Measurements from ENCODE around the gene PTPRN. TPM values are rescaled to one million over a fixed set of nuclear protein-coding genes. Genes with fewer than 3 reads are reported as not detected.

The PTPRN gene
- total RNA-seq, 1 experiment from 2014 or later: not detected

DNA sequence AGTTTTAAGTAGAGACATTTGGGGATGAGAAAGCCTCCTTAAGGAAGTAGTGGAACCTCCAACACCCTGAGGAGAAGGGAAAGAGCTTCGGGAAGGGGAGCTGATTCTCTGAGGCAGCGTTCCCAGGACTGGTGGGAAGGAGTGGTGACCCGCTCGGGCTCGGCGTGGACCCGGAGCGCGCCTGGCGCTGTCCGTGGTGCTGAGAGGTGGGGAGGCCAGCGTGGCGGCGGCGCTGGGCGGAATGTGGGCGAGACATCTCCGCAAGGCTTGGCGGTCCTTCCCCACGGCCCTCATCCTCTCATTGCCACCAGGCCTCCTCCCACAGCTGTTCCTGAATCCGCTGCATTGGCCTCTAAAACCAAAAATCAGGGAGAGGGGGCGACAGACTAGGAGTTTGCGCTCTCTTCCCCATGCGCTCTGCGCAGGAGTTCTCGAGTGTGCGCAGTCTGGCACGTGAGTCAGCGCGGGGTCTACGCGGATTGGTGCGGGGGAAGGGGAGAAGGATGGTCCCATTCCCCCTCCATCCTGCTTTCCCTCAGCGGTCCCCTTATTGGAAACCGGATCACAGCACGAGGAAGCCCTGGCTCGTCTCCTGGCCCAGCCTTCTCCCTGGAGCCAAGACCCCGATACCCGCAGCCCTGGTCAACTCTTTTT, 22.5 kb upstream of the PTPRN start:
- Mint-ChIP-seq H3K27me3 (ENCODE audit: unreplicated experiment) (peaks cover 97% of the 10 kb centered on the region), H3K4me3 (ENCODE audit: low read depth, unreplicated experiment) (no peak overlapping the region), H3K9me3 (ENCODE audit: low read depth, unreplicated experiment) (no peaks in the 10 kb centered on the region), H3K4me1 (ENCODE audit: low read depth, unreplicated experiment) (no peaks in the 10 kb centered on the region), H3K27ac (ENCODE audit: unreplicated experiment) (no peak overlapping the region), H3K36me3 (ENCODE audit: insufficient read depth, unreplicated experiment) (no peaks in the 10 kb centered on the region)
- no TSS peak for BruUV-seq (replicated peaks)
- intact Hi-C loops (cut with micrococcal nuclease; ENCODE audit: unreplicated experiment): no loop called here
- TF ChIP-seq CTCF (IDR thresholded peaks at IDR 0.05; ENCODE audit: unreplicated experiment): no peak
- DNase-seq: no peak
- CTCF ChIA-PET: interaction anchor here (0.5 kb wide), 1 partner anchor 325 kb away, joined by 3 read pairs; no protein-coding TSS in a partner anchor

DNA sequence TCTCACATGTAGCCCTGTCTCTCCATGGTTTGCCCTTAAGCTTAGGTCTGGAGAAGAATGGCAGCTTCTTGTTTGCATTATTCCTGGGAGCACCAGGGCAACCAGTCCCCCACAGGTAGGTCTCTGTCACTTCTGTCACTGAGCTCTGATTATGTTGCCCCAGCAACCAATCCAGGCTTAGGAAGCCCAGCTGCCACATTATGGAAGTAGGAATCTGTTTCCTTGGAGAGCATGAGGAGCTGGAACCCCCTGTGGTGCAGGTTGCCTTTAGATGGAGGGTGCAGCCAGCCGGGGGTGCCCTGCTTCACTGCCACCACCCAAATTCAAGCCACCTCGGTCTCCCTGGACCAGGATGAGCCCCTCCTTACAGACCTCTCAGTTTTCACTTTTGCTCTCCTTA, 18.5 kb upstream of the PTPRN start:
- Mint-ChIP-seq H3K27me3 (ENCODE audit: unreplicated experiment) (peaks cover 94% of the 10 kb centered on the region), H3K4me1 (ENCODE audit: low read depth, unreplicated experiment) (no peaks in the 10 kb centered on the region), H3K4me3 (ENCODE audit: low read depth, unreplicated experiment) (no peak overlapping the region), H3K36me3 (ENCODE audit: insufficient read depth, unreplicated experiment) (no peaks in the 10 kb centered on the region), H3K27ac (ENCODE audit: unreplicated experiment) (no peak overlapping the region), H3K9me3 (ENCODE audit: low read depth, unreplicated experiment) (no peaks in the 10 kb centered on the region)
- no TSS peak for BruUV-seq (replicated peaks)
- intact Hi-C loops (cut with micrococcal nuclease; ENCODE audit: unreplicated experiment): no loop called here
- TF ChIP-seq CTCF (IDR thresholded peaks at IDR 0.05; ENCODE audit: unreplicated experiment): no peak
- CTCF ChIA-PET: no interaction called here
- DNase-seq: no peak

DNA sequence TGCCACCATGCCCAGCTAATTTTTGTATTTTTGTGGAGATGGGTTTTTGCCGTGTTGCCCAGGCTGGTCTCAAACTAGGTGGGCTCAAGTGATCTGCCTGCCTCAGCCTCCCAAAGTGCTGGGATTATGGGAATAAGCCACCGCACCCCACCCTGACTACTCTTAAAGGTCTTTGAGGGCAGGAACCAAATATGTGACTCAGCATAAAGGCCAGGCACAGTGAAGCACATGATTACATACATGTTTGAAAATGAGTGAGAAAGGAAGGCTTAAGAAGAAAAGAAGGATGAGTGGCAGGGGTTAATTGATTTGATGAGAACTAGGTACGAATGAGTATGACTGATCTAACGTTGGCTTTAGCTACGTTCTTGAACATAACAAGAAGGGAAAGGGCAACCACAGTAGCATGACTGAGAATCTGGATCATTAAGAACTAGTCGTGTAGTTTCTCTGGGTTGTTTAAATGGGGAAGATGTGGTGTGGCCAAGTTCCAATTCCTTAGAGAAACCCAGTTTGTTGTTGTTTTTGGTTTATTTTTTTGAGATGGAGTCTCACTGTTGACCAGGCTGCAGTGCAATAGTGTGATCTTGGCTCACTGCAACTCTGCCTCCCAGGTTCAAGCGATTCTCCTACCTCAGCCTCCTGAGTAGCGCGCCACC, 16.6 kb upstream of the PTPRN start:
- Mint-ChIP-seq H3K4me3 (ENCODE audit: low read depth, unreplicated experiment) (no peak overlapping the region), H3K27me3 (ENCODE audit: unreplicated experiment) (peaks cover 91% of the 10 kb centered on the region), H3K36me3 (ENCODE audit: insufficient read depth, unreplicated experiment) (no peaks in the 10 kb centered on the region), H3K27ac (ENCODE audit: unreplicated experiment) (no peak overlapping the region), H3K9me3 (ENCODE audit: low read depth, unreplicated experiment) (no peaks in the 10 kb centered on the region), H3K4me1 (ENCODE audit: low read depth, unreplicated experiment) (no peaks in the 10 kb centered on the region)
- CTCF ChIA-PET: no interaction called here
- no TSS peak for BruUV-seq (replicated peaks)
- TF ChIP-seq CTCF (IDR thresholded peaks at IDR 0.05; ENCODE audit: unreplicated experiment): no peak
- DNase-seq: no peak
- intact Hi-C loops (cut with micrococcal nuclease; ENCODE audit: unreplicated experiment): no loop called here

GRCh38 chr2:219325136-219325535, 15.9 kb upstream of the PTPRN start:
- Mint-ChIP-seq H3K4me3 (ENCODE audit: low read depth, unreplicated experiment) (no peak overlapping the region), H3K27ac (ENCODE audit: unreplicated experiment) (no peak overlapping the region), H3K27me3 (ENCODE audit: unreplicated experiment) (peaks cover 84% of the 10 kb centered on the region), H3K4me1 (ENCODE audit: low read depth, unreplicated experiment) (no peaks in the 10 kb centered on the region), H3K9me3 (ENCODE audit: low read depth, unreplicated experiment) (no peaks in the 10 kb centered on the region), H3K36me3 (ENCODE audit: insufficient read depth, unreplicated experiment) (no peaks in the 10 kb centered on the region)
- CTCF ChIA-PET: no interaction called here
- no peak for DNase-seq
- intact Hi-C loops (cut with micrococcal nuclease; ENCODE audit: unreplicated experiment): no loop called here
- TF ChIP-seq CTCF (IDR thresholded peaks at IDR 0.05; ENCODE audit: unreplicated experiment): no peak
- BruUV-seq (replicated peaks): no TSS peak
